NB4 (cell line): Measurements from ENCODE around the gene PCDHGA1.

Experiments
- DNase-seq: peaks from one replicate; pipeline ENCODE4 v3.0.0; 2010; ENCODE audit warnings: low read depth
- H3K4me3 ChIP-seq: one replicate; pipeline ENCODE4 v1.5.1; 2011; ENCODE audit warnings: mild to moderate bottlenecking, low read depth, low read length, moderate library complexity
- CTCF ChIP-seq: IDR thresholded peaks from one replicate; pipeline ENCODE4 v1.5.1; 2012; ENCODE audit warnings: low read depth, low read length
- MYC ChIP-seq: IDR thresholded peaks from 2 replicates; pipeline ENCODE4 v1.6.1; 2011; ENCODE audit warnings: low read depth, low read length
- POLR2A ChIP-seq: IDR thresholded peaks from 2 replicates; pipeline ENCODE4 v1.6.1; 2011; ENCODE audit warnings: mild to moderate bottlenecking; ENCODE audit not compliant: insufficient read length; ENCODE audit errors: extremely low read depth
- TF ChIP-seq, protein P1 (sequence below): IDR thresholded peaks from 2 replicates; pipeline ENCODE4 v1.6.1; 2011; ENCODE audit warnings: low read depth, low read length

Gene PCDHGA1

DNA sequence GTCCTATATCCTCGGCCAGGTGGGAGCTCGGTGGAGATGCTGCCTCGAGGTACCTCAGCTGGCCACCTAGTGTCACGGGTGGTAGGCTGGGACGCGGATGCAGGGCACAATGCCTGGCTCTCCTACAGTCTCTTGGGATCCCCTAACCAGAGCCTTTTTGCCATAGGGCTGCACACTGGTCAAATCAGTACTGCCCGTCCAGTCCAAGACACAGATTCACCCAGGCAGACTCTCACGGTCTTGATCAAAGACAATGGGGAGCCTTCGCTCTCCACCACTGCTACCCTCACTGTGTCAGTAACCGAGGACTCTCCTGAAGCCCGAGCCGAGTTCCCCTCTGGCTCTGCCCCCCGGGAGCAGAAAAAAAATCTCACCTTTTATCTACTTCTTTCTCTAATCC is 147.5 kb downstream of the PCDHGA1 start:
- no peak overlapping the region for H3K4me3 ChIP-seq
- TF ChIP-seq MYC = no peak
- TF ChIP-seq, protein P1, sequence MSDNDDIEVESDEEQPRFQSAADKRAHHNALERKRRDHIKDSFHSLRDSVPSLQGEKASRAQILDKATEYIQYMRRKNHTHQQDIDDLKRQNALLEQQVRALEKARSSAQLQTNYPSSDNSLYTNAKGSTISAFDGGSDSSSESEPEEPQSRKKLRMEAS = no peak
- DNase-seq = no peak

DNA sequence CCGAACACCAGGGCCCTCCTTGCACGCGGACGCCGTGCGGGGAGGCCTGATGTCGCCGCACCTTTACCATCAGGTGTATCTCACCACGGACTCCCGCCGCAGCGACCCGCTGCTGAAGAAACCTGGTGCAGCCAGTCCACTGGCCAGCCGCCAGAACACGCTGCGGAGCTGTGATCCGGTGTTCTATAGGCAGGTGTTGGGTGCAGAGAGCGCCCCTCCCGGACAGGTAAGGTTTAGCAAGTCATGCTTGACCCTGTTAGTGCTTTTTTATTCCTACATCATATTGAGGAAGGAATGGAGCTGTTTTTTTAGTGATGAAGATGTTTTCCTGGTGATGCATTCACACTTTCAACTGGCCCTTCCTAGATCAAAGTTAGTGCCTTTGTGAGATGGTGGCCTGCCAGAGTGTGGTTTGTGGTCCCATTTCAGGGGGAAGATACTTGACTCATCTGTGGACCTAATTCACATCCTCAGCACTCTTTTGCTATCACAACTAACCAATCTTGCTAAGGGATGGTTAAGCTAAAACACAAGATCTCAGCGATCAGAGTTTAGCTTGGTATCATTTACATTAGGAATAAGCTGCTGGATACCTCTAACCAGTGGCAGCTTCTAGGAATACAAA is 148.1 kb downstream of the PCDHGA1 start:
- peak; percentile 24 for DNase-seq
- no peak overlapping the region for H3K4me3 ChIP-seq

GRCh38 chr5:141479776-141480175 is 149.5 kb downstream of the PCDHGA1 start:
- H3K4me3 ChIP-seq = no peak overlapping the region
- TF ChIP-seq MYC (no peak), CTCF (no peak), POLR2A (no peak)
- TF ChIP-seq, protein P1 = no peak
- peak; percentile 66 for DNase-seq

More for the DNA sequence above, 148.1 kb downstream of the PCDHGA1 start:
- TF ChIP-seq POLR2A (no peak), CTCF (no peak), MYC (no peak)
- TF ChIP-seq, protein P1 = no peak

DNA sequence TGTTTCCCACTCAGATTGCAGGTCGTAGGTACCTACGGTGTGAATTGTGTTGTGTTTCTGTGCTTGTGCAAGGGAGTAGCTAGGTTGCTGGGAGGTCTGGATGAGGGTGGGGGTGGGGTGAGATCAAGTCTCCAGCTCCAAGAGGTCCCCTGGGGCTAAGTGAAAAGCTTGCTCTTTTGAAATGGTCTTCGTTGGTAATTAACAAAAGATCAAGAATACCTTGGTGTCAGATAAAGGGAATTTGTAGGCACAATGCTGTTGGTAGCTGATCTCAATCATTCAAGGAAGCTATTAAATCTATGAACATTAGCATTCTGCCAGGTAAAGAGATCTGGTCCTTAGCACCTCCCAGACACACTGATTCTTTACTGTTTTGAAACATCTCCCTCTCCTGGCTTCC is 153.6 kb downstream of the PCDHGA1 start:
- TF ChIP-seq POLR2A = no peak
- TF ChIP-seq, protein P1 = no peak
- no peak for TF ChIP-seq CTCF
- no peak for TF ChIP-seq MYC

DNA sequence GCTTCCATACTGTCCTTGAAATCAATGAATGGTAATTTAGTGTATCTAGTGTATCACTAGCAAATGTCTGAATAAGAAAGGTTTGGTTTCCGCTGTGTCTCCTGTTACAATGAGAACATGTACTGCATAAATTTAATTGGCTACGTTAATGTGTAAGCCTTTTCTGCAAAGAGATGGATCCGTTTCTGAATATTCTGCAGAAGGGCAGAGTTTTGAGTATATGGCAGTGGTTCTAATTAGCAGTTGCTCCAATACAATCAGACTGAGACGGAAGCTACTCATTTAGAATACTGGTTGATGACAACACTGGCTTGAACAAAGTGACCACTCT is 154.0 kb downstream of the PCDHGA1 start:
- H3K4me3 ChIP-seq = no peak overlapping the region
- no peak for DNase-seq

More for the DNA sequence above, 153.6 kb downstream of the PCDHGA1 start:
- no peak overlapping the region for H3K4me3 ChIP-seq
- no peak for DNase-seq

More for the DNA sequence above, 154.0 kb downstream of the PCDHGA1 start:
- no peak for TF ChIP-seq CTCF
- TF ChIP-seq MYC = no peak
- TF ChIP-seq, protein P1 = no peak
- TF ChIP-seq POLR2A = no peak
